ENCODE measurements around the gene AGXT2.
"Not testable (repeated sequence)": the region's sequence is repeated elsewhere in the genome, so short reads cannot be mapped to it uniquely, and the experiment has no call there.

The AGXT2 gene

DNA sequence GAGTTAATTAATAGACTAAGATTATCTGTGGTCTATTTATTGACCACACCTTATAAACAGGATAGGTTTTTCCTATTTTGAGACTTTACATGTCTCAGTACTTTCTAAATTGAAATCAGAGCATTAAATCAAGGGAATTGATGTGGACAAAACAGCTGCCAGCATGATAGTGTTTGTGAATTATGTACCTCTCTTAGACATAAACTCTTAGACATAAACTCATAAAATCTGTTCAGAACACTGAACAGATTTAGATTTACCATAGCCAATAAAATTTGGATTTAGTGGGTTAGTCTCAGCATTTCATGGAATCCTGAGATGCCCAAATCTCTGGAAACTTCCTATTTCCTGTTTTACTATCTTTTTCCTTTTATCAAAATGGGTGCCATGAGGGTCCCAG is 11.5 kb upstream of the AGXT2 start:
- DNase-seq (ENCODE audit: low read depth, low spot score), result no peak
- H3K4me3 ChIP-seq (ENCODE audit: low read length), result no peak overlapping the region

DNA sequence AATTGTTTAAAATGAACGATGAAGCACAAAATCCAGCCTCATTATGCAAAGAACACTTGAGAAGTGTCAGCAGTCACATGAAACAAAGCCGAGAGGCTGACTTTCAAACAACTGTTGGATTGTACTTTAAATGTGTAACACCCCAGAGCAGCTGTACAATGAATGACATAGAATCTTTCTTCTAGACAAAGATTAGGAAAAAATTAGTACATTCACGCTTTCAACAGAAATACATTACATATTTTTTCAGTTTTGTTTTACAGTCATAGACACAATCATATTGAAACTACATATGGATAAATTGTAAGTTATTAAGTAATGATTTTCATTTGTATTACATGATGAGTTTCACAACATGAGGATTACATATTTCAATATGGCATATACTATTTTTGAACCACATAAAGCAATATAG is 10.6 kb upstream of the AGXT2 start:
- DNase-seq (ENCODE audit: low read depth, low spot score), result no peak
- H3K4me3 ChIP-seq (ENCODE audit: low read length), result no peak overlapping the region

- H3K4me3 ChIP-seq (ENCODE audit: low read length), result no peak overlapping the region
- DNase-seq (ENCODE audit: low read depth, low spot score), result no peak
Observed at GRCh38 chr5:35056686-35057085, 8.9 kb upstream of the AGXT2 start.

- DNase-seq (ENCODE audit: low read depth, low spot score), result no peak
- no peak overlapping the region for H3K4me3 ChIP-seq (ENCODE audit: low read length)
Observed at GRCh38 chr5:35052838-35053237, 5.1 kb upstream of the AGXT2 start.

GRCh38 chr5:35050541-35051126 is 2.9 kb upstream of the AGXT2 start:
- DNase-seq (ENCODE audit: low read depth, low spot score), result no peak
- no peak overlapping the region for H3K4me3 ChIP-seq (ENCODE audit: low read length)

DNA sequence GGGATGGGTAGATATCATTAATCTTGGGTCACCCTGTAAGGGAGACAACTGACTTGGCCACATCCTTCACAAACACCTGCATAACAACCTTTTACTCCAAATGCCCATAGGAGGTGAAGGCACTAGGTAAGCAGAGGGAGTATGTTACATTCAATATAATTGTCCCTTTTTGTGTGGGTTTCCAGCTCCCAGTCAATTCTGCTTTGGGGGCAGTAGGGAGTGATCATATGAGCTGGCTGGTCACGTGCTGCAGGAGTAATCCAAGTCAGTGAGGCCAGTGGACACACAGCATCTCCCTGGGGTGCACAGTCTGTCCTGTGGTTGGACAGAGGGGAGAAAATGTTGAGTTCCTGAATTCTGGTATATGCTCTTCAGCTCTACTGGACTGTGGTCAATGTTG is 1.2 kb upstream of the AGXT2 start:
- H3K4me3 ChIP-seq (ENCODE audit: low read length), result no peak overlapping the region

GRCh38 chr5:35046774-35047173 is 975 bp downstream of the AGXT2 start:
- no peak for DNase-seq (ENCODE audit: low read depth, low spot score)
- no peak overlapping the region for H3K4me3 ChIP-seq (ENCODE audit: low read length)

More for the DNA sequence above, 1.2 kb upstream of the AGXT2 start:
- DNase-seq (ENCODE audit: low read depth, low spot score), result no peak

DNA sequence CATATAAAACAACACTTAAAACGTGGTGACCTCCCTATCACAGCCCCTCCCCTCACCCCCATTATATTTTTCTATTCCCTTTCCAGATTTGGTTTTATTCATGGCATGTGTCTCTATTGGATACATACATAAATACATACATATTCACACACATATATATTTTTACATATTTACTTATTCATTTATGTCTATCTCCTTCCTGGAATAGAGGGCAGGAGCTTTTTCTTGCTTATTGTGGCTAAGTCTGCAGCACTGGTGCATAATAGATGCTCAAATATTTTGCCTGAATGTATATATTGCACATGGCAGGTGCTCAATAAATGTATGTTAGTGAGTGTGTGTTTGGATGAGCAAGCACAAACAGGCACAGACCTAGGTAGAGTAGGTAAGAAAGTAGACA is 2.5 kb downstream of the AGXT2 start:
- no peak overlapping the region for H3K4me3 ChIP-seq (ENCODE audit: low read length)
- no peak for DNase-seq (ENCODE audit: low read depth, low spot score)

- DNase-seq (ENCODE audit: low read depth, low spot score), result no peak
- H3K4me3 ChIP-seq (ENCODE audit: low read length), result no peak overlapping the region
Observed at GRCh38 chr5:35044649-35045048, 3.1 kb downstream of the AGXT2 start.

DNA sequence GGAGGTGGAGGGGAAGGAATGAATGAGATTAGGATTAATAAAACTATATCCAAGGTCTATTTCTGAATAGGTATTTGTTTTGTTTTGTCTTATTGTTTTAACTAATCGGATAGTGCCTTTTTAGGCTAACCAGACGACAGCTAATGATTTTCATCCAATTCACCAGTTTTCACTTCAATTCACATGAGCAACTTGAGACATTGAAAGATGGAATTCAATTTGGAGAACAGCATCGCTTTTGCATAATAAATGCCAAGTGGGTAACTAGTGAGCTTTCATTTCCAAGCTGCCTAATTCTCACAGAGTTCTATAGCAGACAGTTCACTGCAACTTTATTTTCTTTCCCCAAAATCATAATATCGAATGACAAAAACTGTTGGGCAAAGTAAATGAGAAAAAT is 5.0 kb downstream of the AGXT2 start:
- H3K4me3 ChIP-seq (ENCODE audit: low read length), result no peak overlapping the region
- DNase-seq (ENCODE audit: low read depth, low spot score), result no peak

DNA sequence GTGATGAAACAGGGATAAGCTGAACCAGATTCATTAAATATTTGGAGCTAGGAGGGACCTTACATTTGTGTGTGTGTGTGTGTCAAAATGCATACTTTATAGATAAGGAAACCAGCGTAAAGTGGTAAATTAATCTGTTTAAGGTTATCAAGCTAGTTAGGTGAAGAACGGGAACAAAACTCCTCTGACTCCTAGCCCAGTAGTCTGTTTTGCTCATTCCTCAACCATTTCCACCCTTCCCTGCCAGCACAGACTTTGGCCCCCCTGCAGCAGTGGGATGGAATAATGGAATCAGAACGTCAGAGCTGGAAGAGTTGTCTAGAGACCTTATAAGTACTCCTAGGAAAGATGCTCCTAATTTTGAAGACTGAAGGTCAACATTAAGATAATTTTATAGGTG is 6.5 kb downstream of the AGXT2 start:
- no peak for DNase-seq (ENCODE audit: low read depth, low spot score)
- no peak overlapping the region for H3K4me3 ChIP-seq (ENCODE audit: low read length)

DNA sequence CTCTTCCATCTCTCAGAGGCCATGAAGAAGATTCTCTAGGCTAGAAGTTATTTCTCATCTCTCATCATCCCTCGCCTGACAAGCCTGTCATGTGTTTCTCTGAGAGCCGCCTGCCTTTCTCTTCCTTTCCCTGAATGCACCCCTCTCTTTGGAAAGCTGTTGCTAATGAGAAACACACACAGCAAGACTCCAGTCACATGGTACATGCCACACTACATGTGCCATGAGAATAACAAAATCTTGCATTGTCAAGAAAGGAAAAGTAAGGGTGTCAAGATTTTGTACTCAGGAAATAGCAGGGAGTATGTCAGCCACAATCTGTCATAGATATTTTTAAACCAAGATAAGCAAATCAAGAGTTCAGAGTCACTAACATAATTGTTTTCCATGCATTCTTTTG is 8.9 kb downstream of the AGXT2 start:
- DNase-seq (ENCODE audit: low read depth, low spot score), result no peak
- H3K4me3 ChIP-seq (ENCODE audit: low read length), result no peak overlapping the region

- DNase-seq (ENCODE audit: low read depth, low spot score), result no peak
- H3K4me3 ChIP-seq (ENCODE audit: low read length), result no peak overlapping the region
Observed at GRCh38 chr5:35036536-35036935, 11.2 kb downstream of the AGXT2 start.

GRCh38 chr5:35035929-35036328 is 11.8 kb downstream of the AGXT2 start:
- not testable (repeated sequence) for H3K4me3 ChIP-seq (ENCODE audit: low read length); DNase-seq (ENCODE audit: low read depth, low spot score)

- no peak for DNase-seq (ENCODE audit: low read depth, low spot score)
- H3K4me3 ChIP-seq (ENCODE audit: low read length), result no peak overlapping the region
Observed at GRCh38 chr5:35035271-35035670, 12.5 kb downstream of the AGXT2 start.

GRCh38 chr5:35032356-35032755 is 15.4 kb downstream of the AGXT2 start:
- no peak overlapping the region for H3K4me3 ChIP-seq (ENCODE audit: low read length)
- no peak for DNase-seq (ENCODE audit: low read depth, low spot score)

DNA sequence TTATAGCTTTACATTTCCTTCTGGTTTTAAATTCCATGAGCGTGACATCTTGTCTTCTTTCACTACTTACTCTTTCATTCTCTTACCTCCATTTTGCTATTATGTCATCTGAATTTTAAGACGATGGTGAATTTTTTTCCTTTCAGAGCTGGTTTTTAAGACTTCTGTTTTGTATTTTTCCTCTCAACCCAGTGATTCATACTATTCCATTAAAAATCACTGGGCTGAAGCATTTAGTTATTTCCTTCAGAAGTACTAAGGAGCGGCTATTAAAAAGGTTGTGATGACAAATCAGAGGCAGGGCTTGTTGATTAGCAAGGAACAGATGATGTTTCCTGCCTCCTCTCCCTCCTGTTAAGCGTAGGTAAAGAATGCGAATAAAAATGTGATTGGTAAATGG is 16.5 kb downstream of the AGXT2 start:
- no peak for DNase-seq (ENCODE audit: low read depth, low spot score)
- no peak overlapping the region for H3K4me3 ChIP-seq (ENCODE audit: low read length)

DNA sequence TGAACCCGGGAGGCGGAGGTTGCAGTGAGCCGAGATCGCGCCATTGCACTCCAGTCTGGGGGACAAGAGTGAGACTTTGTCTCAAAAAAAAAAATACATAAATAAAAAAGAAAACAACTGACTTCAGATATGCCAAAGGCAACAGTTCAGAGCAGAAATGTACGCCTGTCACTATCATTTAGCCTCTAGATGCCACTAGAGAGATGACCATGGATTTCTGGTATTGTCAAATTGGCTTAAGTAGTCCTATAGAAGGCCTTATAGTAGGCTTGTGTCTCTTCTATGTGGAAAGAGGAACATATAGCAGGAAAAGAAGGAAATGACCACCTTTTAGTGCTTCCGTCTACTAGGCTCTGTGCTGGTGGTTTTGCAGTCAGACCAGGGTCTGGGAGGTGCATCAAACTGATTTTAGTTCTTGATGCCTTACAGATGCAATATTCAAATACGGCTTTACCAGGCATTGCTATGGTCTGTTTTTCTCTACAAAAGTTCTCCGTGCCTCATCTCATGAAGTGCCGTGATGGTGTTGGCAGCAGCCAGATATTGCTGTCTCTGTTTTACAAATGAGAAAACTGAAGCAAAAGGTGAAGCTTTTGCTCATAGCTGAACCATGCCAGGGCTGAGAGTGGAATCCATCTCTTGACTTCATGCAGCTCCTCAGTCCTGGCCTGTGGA is 17.2 kb downstream of the AGXT2 start:
- no peak overlapping the region for H3K4me3 ChIP-seq (ENCODE audit: low read length)
- DNase-seq (ENCODE audit: low read depth, low spot score), result no peak

DNA sequence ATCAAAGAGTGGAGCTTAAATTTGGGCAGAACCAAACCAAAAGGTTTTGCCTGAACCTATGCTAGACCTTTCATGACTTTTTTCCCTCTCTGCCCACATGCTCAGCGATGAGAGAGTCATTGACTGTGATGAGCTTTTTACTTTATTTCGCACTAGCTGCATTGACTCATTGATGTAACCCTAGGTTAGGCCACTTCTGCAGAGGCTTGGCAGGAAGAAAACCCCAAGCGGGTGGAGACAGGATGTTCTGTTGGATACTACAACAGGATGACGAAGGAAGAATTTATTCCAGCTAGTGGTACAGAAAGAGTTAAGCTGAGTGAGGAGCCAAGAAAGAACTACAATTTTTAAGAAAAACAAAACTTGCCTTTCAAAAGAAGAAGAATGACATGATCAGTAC is 18.4 kb downstream of the AGXT2 start:
- DNase-seq (ENCODE audit: low read depth, low spot score), result no peak

DNA sequence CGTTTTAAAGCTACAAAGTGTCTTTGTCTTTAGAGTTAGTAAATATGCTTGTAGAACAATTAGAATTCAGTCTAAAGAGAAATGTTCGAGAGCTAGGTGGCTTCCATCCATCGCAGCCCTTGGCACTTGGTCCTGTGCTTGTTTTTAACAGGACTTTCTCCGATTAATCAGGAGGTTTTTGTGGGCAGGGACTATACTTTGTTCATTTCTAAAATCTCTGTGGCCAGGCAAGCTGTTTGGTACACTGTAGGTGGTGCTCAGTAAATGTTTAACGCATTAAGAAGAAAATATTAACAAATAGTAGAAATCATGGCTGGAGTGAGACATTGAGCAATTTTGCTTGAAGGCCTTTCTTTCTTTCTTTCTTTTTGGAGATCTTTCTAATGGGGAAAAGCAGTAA is 20.8 kb downstream of the AGXT2 start:
- DNase-seq (ENCODE audit: low read depth, low spot score), result no peak
- H3K4me3 ChIP-seq (ENCODE audit: low read length), result no peak overlapping the region

More for the DNA sequence above, 18.4 kb downstream of the AGXT2 start:
- H3K4me3 ChIP-seq (ENCODE audit: low read length), result no peak overlapping the region

GRCh38 chr5:35026280-35026840 is 21.4 kb downstream of the AGXT2 start:
- DNase-seq (ENCODE audit: low read depth, low spot score), result no peak
- no peak overlapping the region for H3K4me3 ChIP-seq (ENCODE audit: low read length)

Measured in Jurkat, Clone E6-1 (cell line).